ENCODE results near the gene UGT1A4.

Gene UGT1A4

GRCh38 chr2:233674995-233675394 lies 43.5 kb upstream of the UGT1A4 start:
- H3K36me3 ChIP-seq (ENCODE audit: control insufficient read depth, insufficient read depth, low read length) = no peaks in the 10 kb centered on the region
- TF ChIP-seq CTCF (IDR thresholded peaks at IDR 0.05) = no peak
- no peaks in the 10 kb centered on the region for H3K4me1 ChIP-seq
- H3K4me2 ChIP-seq (ENCODE audit: low read length) = no peak overlapping the region
- H2AFZ ChIP-seq = no peak overlapping the region
- no peak overlapping the region for H3K4me3 ChIP-seq (ENCODE audit: low read depth, low read length)
- H3K9ac ChIP-seq = no peak overlapping the region
- no peaks in the 10 kb centered on the region for H3K79me2 ChIP-seq
- H3K9me3 ChIP-seq (ENCODE audit: control insufficient read depth, low read length) = no peaks in the 10 kb centered on the region
- H3K27me3 ChIP-seq (ENCODE audit: control insufficient read depth, insufficient read depth, low read length) = no peaks in the 10 kb centered on the region
- no peak overlapping the region for H3K27ac ChIP-seq

GRCh38 chr2:233676046-233676445 lies 42.5 kb upstream of the UGT1A4 start:
- H3K27me3 ChIP-seq (ENCODE audit: control insufficient read depth, insufficient read depth, low read length) = no peaks in the 10 kb centered on the region
- H3K9me3 ChIP-seq (ENCODE audit: control insufficient read depth, low read length) = no peaks in the 10 kb centered on the region
- H3K9ac ChIP-seq = no peak overlapping the region
- no peaks in the 10 kb centered on the region for H3K36me3 ChIP-seq (ENCODE audit: control insufficient read depth, insufficient read depth, low read length)
- H3K4me2 ChIP-seq (ENCODE audit: low read length) = no peak overlapping the region
- H3K4me3 ChIP-seq (ENCODE audit: low read depth, low read length) = no peak overlapping the region
- TF ChIP-seq CTCF (IDR thresholded peaks at IDR 0.05) = no peak
- no peaks in the 10 kb centered on the region for H3K79me2 ChIP-seq
- H3K27ac ChIP-seq = no peak overlapping the region
- H2AFZ ChIP-seq = no peak overlapping the region
- no peaks in the 10 kb centered on the region for H3K4me1 ChIP-seq

GRCh38 chr2:233679196-233679595 lies 39.3 kb upstream of the UGT1A4 start:
- Histone ChIP-seq H3K9ac (no peak overlapping the region), H2AFZ (no peak overlapping the region), H3K36me3 (ENCODE audit: control insufficient read depth, insufficient read depth, low read length) (no peaks in the 10 kb centered on the region), H3K4me1 (no peaks in the 10 kb centered on the region), H3K79me2 (no peaks in the 10 kb centered on the region), H3K9me3 (ENCODE audit: control insufficient read depth, low read length) (no peaks in the 10 kb centered on the region), H3K27ac (no peak overlapping the region), H3K27me3 (ENCODE audit: control insufficient read depth, insufficient read depth, low read length) (no peaks in the 10 kb centered on the region), H3K4me3 (ENCODE audit: low read depth, low read length) (no peak overlapping the region), H3K4me2 (ENCODE audit: low read length) (no peak overlapping the region)
- no peak for TF ChIP-seq CTCF (IDR thresholded peaks at IDR 0.05)

- TF ChIP-seq CTCF (IDR thresholded peaks at IDR 0.05) = no peak
- H3K9me3 ChIP-seq (ENCODE audit: control insufficient read depth, low read length) = no peaks in the 10 kb centered on the region
- H3K9ac ChIP-seq = no peak overlapping the region
- no peaks in the 10 kb centered on the region for H3K36me3 ChIP-seq (ENCODE audit: control insufficient read depth, insufficient read depth, low read length)
- H3K27ac ChIP-seq = no peak overlapping the region
- no peak overlapping the region for H3K4me2 ChIP-seq (ENCODE audit: low read length)
- no peak overlapping the region for H2AFZ ChIP-seq
- H3K79me2 ChIP-seq = no peaks in the 10 kb centered on the region
- no peaks in the 10 kb centered on the region for H3K27me3 ChIP-seq (ENCODE audit: control insufficient read depth, insufficient read depth, low read length)
- no peaks in the 10 kb centered on the region for H3K4me1 ChIP-seq
- no peak overlapping the region for H3K4me3 ChIP-seq (ENCODE audit: low read depth, low read length)
Measured at GRCh38 chr2:233680361-233681045, 38.0 kb upstream of the UGT1A4 start.

GRCh38 chr2:233681521-233682099 lies 36.9 kb upstream of the UGT1A4 start, which contains the start of gene UGT1A7:
TSS of gene UGT1A7 (plus strand) at chr2:233681901. CDS start at chr2:233681938, 37 bp downstream.
- H3K4me2 ChIP-seq (ENCODE audit: low read length) = no peak within 1 kb of the TSS
- H3K27ac ChIP-seq = no peak within 1 kb of the TSS
- no peak for TF ChIP-seq CTCF (IDR thresholded peaks at IDR 0.05)
- no peak within 1 kb of the TSS for H3K4me3 ChIP-seq (ENCODE audit: low read depth, low read length)
- no peaks in the 10 kb centered on the region for H3K4me1 ChIP-seq
- no peak within 1 kb of the TSS for H2AFZ ChIP-seq
- H3K9me3 ChIP-seq (ENCODE audit: control insufficient read depth, low read length) = no peaks in the 10 kb centered on the region
- no peaks in the 10 kb centered on the region for H3K36me3 ChIP-seq (ENCODE audit: control insufficient read depth, insufficient read depth, low read length)
- H3K27me3 ChIP-seq (ENCODE audit: control insufficient read depth, insufficient read depth, low read length) = no peaks in the 10 kb centered on the region
- H3K79me2 ChIP-seq = no peaks in the 10 kb centered on the region
- no peak within 1 kb of the TSS for H3K9ac ChIP-seq

Data from parathyroid adenoma (tissue), 2 donors.